DND-41 (cell line): ENCODE measurements around the gene OVCH1.

Experiments used
- ATAC-seq: fragments of 200-7000 bp; cut with Tn5 transposase; 3 replicates; pipeline ENCODE4 v1.9.1; 2021; ENCODE audit warnings: low read depth; ENCODE audit not compliant: insufficient read depth
- DNase-seq: peaks from one replicate; pipeline ENCODE4 v3.0.0-alpha.2; 2020
- H2AFZ ChIP-seq: 2 replicates; pipeline ENCODE4 v1.6.0; 2012; ENCODE audit warnings: low read depth, low read length
- H3K27ac ChIP-seq: 2 replicates; pipeline ENCODE4 v1.5.1; 2012; ENCODE audit warnings: low read length, inconsistent platforms
- H3K27me3 ChIP-seq: fragments of 200-600 bp; sonication (generic); 2 replicates; pipeline ENCODE4 v1.6.0; 2012; ENCODE audit warnings: low read length, mild to moderate bottlenecking, inconsistent platforms; ENCODE audit not compliant: insufficient read depth, poor library complexity
- H3K36me3 ChIP-seq: 2 replicates; pipeline ENCODE4 v1.5.1; 2012; ENCODE audit warnings: low read length, inconsistent platforms; ENCODE audit not compliant: insufficient read depth
- H3K4me1 ChIP-seq: 2 replicates; pipeline ENCODE4 v1.5.1; 2012; ENCODE audit warnings: mild to moderate bottlenecking, low read length; ENCODE audit not compliant: insufficient read depth
- H3K4me2 ChIP-seq: 2 replicates; pipeline ENCODE4 v1.6.0; 2012; ENCODE audit warnings: mild to moderate bottlenecking, moderate library complexity, low read length, inconsistent platforms; ENCODE audit not compliant: insufficient read depth
- H3K4me3 ChIP-seq, 2 experiments: fragments of 200-600 bp in 1 of 2; shearing (Covaris generic) in 1 of 2; 2 replicates each; pipeline ENCODE4 v1.5.1; 2012 to 2016; ENCODE audit warnings: inconsistent platforms in 2 of 2, low read length in 2 of 2, mild to moderate bottlenecking in 2 of 2, low read depth in 1 of 2, moderate library complexity in 1 of 2
- H3K79me2 ChIP-seq: 2 replicates; pipeline ENCODE4 v1.6.0; 2012; ENCODE audit warnings: low read length, inconsistent platforms; ENCODE audit not compliant: insufficient read depth
- H3K9ac ChIP-seq: 2 replicates; pipeline ENCODE4 v1.6.0; 2012; ENCODE audit warnings: low read depth, mild to moderate bottlenecking, inconsistent platforms, low read length, moderate library complexity
- H3K9me3 ChIP-seq: 2 replicates; pipeline ENCODE4 v1.5.1; 2012; ENCODE audit warnings: low read length, moderate library complexity, mild to moderate bottlenecking, inconsistent platforms; ENCODE audit not compliant: insufficient read depth, severe bottlenecking
- H4K20me1 ChIP-seq: 2 replicates; pipeline ENCODE4 v1.6.0; 2012; ENCODE audit warnings: low read length; ENCODE audit not compliant: insufficient read depth
- EZH2 ChIP-seq: IDR thresholded peaks from 3 replicates; pipeline ENCODE4 v1.6.1; 2012; ENCODE audit warnings: borderline replicate concordance, low read depth, mild to moderate bottlenecking, moderate library complexity, low read length, inconsistent platforms; ENCODE audit not compliant: severe bottlenecking
- TF ChIP-seq, protein P1 (sequence below): IDR thresholded peaks from 2 replicates; pipeline ENCODE4 v1.5.1; 2012; ENCODE audit warnings: borderline replicate concordance, low read length, moderate library complexity, mild to moderate bottlenecking; ENCODE audit not compliant: poor library complexity, severe bottlenecking; ENCODE audit errors: extremely low read depth

The OVCH1 gene

DNA sequence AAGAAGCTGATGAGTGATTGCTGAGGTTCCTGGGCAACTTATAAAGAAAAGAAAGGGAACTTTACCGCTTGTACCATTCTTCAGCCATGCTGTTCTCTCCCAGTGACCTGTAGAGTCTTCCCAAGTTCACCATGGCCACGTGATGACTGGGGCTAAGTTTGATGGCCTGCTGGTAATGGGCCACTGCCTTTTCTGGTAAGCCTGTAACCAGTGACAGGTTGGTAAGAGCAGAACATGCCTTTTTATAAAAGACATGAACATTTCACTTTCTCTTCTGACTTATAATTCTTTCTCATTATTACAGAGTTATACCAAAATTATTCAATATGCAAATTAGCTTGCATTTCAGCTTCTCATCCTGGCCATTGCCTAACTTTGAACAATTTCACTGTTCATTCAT, 20.9 kb upstream of the OVCH1 start:
- H3K4me2 ChIP-seq: no peak overlapping the region
- TF ChIP-seq EZH2: no peak
- TF ChIP-seq, protein P1, sequence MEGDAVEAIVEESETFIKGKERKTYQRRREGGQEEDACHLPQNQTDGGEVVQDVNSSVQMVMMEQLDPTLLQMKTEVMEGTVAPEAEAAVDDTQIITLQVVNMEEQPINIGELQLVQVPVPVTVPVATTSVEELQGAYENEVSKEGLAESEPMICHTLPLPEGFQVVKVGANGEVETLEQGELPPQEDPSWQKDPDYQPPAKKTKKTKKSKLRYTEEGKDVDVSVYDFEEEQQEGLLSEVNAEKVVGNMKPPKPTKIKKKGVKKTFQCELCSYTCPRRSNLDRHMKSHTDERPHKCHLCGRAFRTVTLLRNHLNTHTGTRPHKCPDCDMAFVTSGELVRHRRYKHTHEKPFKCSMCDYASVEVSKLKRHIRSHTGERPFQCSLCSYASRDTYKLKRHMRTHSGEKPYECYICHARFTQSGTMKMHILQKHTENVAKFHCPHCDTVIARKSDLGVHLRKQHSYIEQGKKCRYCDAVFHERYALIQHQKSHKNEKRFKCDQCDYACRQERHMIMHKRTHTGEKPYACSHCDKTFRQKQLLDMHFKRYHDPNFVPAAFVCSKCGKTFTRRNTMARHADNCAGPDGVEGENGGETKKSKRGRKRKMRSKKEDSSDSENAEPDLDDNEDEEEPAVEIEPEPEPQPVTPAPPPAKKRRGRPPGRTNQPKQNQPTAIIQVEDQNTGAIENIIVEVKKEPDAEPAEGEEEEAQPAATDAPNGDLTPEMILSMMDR: no peak

DNA sequence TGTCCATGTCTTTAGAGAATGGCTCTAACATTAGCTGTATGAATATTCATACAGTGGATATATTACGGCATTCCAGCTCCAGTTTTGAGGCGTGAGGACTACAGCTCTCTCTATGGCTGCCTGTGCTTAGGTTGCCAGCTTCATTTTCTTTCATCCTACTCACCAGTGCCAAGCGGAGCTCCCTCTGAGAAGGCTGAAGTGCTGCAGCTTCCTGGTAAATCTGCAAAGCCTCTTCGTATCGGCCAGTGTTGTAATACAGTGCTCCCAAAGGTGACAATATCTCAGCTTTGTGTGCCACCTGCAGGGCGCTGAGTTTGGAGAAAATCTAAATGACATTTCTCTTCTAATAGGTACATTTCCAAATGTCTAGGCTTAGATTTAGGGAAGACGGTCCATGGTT, 19.8 kb upstream of the OVCH1 start:
- H2AFZ ChIP-seq: no peak overlapping the region
- TF ChIP-seq EZH2: no peak
- TF ChIP-seq, protein P1: peak; percentile 11

More for the DNA sequence above, 20.9 kb upstream of the OVCH1 start:
- H2AFZ ChIP-seq: no peak overlapping the region
- DNase-seq (no peak), ATAC-seq (no peak)
- H3K9me3 ChIP-seq: no peaks in the 10 kb centered on the region
- H3K9ac ChIP-seq: no peak overlapping the region
- H3K4me3 ChIP-seq: no peak overlapping the region
- H3K27me3 ChIP-seq: peaks cover 9% of the 10 kb centered on the region
- no peaks in the 10 kb centered on the region for H3K79me2 ChIP-seq
- no peaks in the 10 kb centered on the region for H4K20me1 ChIP-seq
- H3K4me1 ChIP-seq: no peaks in the 10 kb centered on the region
- no peaks in the 10 kb centered on the region for H3K36me3 ChIP-seq
- H3K27ac ChIP-seq: no peak overlapping the region

DNA sequence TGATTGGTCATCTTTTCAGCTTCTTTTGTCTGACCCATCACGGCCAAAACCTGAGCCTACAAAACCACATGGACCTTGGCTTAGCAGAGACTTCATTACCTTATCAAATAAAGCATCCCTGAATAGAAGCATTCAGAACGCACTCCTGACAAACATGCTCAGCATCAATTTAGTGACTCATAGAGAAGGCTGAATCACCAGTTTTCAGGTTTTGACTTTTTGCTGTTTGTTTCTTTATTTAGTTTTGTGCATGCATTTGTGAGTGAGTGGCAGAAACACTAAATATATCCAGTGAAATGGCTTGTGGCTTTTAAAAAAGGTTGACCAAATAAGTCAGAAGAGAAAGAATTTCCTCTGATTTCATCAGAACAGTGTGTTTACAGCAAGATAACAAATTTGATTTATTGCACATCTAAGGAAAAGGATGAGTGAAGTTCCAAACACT, 19.0 kb upstream of the OVCH1 start:
- TF ChIP-seq, protein P1: no peak
- no peak for TF ChIP-seq EZH2

More for the DNA sequence above, 19.8 kb upstream of the OVCH1 start:
- H3K4me3 ChIP-seq: no peak overlapping the region
- H3K4me1 ChIP-seq: no peaks in the 10 kb centered on the region
- H4K20me1 ChIP-seq: no peaks in the 10 kb centered on the region
- H3K4me2 ChIP-seq: no peak overlapping the region
- no peak for DNase-seq
- no peaks in the 10 kb centered on the region for H3K79me2 ChIP-seq
- H3K27ac ChIP-seq: no peak overlapping the region
- ATAC-seq: no peak
- no peaks in the 10 kb centered on the region for H3K9me3 ChIP-seq
- H3K27me3 ChIP-seq: peaks cover 9% of the 10 kb centered on the region
- H3K36me3 ChIP-seq: no peaks in the 10 kb centered on the region
- H3K9ac ChIP-seq: no peak overlapping the region

More for the DNA sequence above, 19.0 kb upstream of the OVCH1 start:
- no peaks in the 10 kb centered on the region for H4K20me1 ChIP-seq
- H3K9ac ChIP-seq: no peak overlapping the region
- H3K4me2 ChIP-seq: no peak overlapping the region
- H3K27me3 ChIP-seq: peaks cover 9% of the 10 kb centered on the region
- no peaks in the 10 kb centered on the region for H3K9me3 ChIP-seq
- ATAC-seq (no peak), DNase-seq (no peak)
- no peak overlapping the region for H3K4me3 ChIP-seq
- H2AFZ ChIP-seq: no peak overlapping the region
- no peaks in the 10 kb centered on the region for H3K36me3 ChIP-seq
- no peaks in the 10 kb centered on the region for H3K79me2 ChIP-seq
- no peaks in the 10 kb centered on the region for H3K4me1 ChIP-seq
- H3K27ac ChIP-seq: no peak overlapping the region
